ENCODE measurements around the gene CCDC88A. TPM values are rescaled to one million over a fixed set of nuclear protein-coding genes. Genes with fewer than 3 reads are reported as not detected.
"Not testable (repeated sequence)": the region's sequence is repeated elsewhere in the genome, so short reads cannot be mapped to it uniquely, and the experiment has no call there.

CCDC88A gene, protein sequence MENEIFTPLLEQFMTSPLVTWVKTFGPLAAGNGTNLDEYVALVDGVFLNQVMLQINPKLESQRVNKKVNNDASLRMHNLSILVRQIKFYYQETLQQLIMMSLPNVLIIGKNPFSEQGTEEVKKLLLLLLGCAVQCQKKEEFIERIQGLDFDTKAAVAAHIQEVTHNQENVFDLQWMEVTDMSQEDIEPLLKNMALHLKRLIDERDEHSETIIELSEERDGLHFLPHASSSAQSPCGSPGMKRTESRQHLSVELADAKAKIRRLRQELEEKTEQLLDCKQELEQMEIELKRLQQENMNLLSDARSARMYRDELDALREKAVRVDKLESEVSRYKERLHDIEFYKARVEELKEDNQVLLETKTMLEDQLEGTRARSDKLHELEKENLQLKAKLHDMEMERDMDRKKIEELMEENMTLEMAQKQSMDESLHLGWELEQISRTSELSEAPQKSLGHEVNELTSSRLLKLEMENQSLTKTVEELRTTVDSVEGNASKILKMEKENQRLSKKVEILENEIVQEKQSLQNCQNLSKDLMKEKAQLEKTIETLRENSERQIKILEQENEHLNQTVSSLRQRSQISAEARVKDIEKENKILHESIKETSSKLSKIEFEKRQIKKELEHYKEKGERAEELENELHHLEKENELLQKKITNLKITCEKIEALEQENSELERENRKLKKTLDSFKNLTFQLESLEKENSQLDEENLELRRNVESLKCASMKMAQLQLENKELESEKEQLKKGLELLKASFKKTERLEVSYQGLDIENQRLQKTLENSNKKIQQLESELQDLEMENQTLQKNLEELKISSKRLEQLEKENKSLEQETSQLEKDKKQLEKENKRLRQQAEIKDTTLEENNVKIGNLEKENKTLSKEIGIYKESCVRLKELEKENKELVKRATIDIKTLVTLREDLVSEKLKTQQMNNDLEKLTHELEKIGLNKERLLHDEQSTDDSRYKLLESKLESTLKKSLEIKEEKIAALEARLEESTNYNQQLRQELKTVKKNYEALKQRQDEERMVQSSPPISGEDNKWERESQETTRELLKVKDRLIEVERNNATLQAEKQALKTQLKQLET (N-terminal part only)
- 21.9 TPM for total RNA-seq

DNA sequence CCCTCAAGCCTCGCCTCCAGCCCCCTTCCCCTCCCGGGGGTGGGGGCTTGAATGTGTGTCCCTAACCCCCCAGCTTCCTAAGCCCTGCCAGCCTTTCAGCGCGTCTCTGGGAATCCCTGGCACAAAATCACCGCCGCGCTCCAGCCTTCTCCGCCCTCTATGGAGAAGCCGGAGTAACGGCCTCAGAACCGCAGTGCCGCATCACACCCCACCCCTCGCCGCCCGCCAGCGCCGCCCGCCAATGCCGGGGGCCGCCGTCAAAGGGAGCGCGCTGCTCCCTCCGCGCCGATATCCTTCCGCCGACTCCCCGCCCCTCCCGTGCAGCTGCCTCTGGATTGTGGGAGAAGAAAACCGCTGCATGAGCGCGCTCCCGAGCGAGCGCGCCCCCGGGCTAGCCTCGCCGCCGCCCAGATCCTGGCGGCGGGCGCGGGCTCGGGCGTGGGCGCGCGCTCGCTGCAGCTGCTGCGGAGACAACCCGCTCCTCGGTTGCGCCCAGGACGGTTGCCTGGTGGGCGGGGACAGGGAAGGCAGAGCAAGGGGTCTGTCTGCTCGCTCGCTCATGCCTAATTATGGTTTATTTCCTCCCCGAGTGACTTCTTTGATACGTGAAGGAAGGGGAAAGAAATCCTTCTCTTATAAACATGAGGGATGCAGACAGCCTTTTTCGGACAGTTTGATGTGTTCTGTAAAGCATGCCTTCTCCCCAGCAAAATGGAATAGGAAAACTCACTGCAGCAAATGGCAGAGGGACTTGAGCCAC is at the start of gene CCDC88A:
CCDC88A (minus strand) TSS at position 178 of the 760 bp plus-strand sequence. CDS start 777 bp downstream, outside the sequence.
- DNase-seq (ENCODE audit: low spot score), result peak; percentile 95

DNA sequence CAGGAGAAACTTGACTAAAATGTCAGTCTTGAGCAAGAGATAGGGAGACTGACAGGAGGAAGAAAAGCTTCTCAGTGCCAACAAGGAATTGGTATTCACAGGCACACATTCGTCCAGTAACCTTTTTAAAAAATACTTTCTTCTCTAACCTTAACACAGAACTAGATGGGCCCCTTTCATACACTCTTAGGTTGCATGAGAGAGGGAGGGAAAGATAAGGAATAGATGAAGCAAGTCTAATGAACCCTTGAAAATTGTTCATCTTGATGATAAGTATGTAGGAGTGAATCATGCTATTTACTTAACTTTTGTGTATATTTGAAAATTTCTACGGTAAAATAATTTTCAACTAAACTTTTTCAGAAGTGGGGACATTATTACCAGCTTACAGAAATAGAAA is 42.0 kb upstream of the CCDC88A start:
- no peak for DNase-seq (ENCODE audit: low spot score)

DNA sequence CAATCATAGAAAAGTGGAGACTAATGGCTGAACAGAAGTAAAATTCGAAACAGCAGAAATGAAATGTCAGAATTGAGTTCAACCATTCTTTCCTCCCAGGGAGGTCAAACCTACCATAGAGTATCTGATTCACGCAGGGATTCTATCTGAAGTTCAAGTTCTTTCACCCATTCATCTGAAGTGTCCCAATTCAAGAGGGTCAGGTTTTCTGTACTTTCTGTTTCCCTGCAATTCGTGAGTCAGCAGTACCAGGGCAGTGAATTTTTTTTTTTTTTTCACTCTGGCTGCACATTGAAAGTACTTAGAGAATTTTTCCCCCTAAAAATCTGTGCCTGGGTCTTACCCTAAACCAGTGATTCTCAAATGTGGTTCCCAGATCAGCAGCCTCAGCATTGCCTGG is 40.9 kb upstream of the CCDC88A start:
- no peak for DNase-seq (ENCODE audit: low spot score)

DNA sequence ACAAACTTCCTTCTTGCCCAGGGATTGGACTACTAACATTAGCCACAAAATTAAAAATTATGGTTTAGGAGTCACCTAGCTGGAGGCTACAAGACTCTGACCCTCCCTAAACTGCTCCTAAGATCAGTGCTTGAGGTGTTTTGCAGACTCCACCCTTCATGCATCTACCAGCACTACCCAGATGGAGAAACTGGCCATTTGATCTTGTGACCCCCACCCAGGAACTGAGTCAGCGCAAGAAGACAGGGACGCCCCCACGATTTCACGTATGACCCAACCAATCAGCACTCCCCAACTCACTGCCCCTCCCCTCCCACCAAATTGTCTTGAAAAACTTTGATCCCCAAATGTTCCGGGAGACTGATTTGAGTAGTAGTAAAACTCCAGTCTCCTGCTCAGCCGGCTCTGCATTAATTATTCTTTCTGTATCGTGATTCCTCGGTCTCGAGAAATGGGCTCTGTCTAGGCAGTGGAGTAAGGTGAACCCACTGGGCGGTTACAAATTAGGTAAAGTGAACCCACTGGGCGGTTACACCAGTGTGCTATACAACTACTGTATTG is 40.1 kb upstream of the CCDC88A start:
- no peak for DNase-seq (ENCODE audit: low spot score)

DNA sequence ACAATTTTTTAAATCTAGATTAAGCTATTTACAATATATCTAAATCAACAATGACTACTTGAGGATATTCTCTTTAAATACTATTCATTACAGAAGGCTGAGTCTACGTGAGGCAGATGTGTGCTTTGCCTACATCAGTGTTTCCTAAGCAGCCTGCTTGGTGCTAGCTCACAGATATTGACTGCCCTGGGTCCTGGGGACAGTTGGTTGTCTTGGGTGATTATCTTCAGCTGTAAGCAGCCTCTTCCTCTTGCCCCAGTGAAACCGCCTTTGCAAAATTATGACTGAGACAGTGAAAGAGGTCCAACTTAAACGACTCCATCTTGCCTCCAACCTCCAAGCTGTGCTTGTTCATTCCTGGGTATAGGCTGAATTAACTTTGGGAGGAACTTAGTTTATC is 39.6 kb upstream of the CCDC88A start:
- no peak for DNase-seq (ENCODE audit: low spot score)

DNA sequence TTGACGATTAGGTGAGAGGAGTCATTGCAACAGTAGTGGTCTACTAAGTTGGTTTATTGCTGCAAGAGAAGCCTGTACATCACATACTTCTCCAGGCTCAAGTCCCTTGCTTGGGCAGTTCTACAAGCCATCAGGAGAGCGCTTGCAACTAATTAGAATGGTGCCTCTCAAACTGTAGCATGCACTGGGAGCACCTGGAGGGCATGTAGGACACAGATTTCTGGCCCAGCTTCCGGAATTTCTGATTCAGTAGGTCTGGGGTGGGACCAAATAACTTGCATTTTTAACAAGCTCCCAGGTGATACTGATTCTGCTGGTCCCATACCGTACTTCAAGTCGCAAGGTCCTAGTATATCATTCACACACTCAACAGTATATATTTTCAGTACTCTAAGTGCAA is 34.5 kb upstream of the CCDC88A start:
- no peak for DNase-seq (ENCODE audit: low spot score)

DNA sequence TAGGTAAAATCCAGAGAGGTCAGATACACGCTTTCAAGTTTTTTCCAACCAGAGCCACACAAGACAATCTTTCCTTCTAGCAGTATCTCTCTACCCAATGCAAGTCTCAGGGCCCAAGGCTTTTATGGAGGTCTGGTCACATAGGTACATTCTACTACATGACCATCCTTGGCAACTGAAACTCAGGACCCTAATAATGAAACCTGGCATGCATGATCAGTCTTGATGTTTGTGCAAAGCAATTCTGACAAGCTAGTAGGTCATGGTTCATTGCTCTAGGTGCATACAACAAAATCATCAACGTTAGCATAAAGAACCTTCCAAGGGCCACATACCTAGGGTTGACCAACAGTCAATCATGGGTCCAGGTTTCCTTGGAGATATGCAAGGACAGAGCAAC is 33.2 kb upstream of the CCDC88A start:
- DNase-seq (ENCODE audit: low spot score), result no peak

DNA sequence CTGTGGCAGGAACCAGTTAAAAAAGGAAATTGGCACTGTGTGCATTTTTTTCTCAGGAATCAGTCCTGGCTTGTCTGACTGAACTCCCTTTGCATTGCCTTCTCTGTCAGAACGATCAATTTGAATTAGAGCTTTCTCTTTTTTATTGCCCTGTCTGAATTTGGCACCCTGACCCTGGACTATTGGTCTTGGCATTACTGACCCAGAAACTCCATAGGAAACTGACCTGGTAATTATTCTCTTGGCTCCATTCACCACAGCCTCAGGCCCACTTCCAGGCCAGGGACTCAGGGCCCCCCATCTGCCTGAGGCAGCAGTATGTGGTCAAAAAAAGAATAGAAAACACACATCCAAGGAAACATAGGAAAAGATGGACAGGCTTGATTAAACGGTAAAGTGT is 32.0 kb upstream of the CCDC88A start:
- no peak for DNase-seq (ENCODE audit: low spot score)

DNA sequence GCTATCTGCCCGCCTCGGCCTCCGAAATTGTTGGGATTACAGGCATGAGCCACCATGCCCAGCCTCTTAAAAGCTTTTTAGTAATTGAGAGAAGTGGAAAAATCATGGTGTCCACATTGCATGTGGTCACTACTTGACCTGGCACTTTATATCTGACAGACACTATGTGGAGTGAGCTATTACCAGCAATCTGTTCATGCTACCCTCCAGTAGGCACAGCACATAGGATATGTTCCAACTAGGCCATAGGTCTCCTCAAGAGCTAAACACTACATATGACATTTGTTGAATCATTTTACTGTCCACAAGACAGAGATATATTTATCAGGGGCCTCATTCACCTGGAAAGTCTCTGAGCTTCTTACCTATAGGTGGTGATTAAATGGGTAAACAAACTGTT is 30.4 kb upstream of the CCDC88A start:
- not testable (repeated sequence) for DNase-seq (ENCODE audit: low spot score)

DNA sequence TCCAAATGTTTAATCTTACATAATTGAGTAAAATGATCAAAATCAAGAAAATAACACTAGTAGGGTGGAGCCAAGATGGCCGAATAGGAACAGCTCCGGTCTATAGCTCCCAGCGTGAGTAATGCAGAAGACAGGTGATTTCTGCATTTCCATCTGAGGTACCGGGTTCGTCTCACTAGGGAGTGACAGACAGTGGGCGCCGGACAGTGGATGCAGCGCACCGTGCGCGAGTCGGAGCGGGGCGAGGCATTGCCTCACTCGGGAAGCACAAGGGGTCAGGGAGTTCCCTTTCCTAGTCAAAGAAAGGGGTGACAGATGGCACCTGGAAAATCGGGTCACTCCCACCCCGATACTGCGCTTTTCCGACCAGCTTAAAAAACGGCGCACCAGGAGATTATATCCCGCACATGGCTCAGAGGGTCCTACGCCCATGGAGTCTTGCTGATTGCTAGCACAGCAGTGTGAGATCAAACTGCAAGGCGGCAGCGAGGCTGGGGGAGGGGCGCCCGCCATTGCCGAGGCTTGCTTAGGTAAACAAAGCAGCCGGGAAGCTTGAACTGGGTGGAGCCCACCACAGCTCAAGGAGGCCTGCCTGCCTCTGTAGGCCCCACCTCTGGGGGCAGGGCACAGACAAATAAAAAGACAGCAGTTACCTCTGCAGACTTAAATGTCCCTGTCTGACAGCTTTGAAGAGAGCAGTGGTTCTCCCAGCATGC is 22.5 kb upstream of the CCDC88A start:
- not testable (repeated sequence) for DNase-seq (ENCODE audit: low spot score)

DNA sequence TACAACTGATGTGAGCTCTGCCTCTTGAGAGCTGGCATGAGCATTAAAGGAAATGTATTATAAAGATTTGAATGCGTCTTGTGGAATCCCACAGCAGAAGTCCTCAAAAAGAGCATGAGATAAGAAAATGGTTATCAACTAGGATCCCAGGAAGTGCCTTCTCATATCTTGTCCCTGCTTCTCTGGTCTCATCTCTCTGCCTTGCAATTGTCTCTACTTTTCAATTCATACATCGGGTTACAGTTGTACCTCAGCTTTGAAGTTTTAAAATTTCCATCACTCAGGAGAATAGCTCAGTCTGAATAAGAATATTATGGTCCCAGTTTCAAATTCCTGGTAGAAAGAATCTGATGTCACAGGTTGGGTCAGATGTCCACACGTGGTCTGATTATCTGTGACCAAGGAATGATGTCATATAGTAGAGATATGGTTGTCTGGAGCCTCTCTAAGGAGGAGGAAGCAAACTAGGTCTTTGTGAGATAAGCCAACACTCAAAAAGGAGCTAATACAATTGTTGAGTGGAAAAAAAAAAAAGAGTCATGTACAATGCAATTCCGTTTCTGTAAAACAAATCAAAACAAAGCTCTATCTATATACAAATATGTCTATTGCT is 21.7 kb upstream of the CCDC88A start:
- DNase-seq (ENCODE audit: low spot score), result no peak

DNA sequence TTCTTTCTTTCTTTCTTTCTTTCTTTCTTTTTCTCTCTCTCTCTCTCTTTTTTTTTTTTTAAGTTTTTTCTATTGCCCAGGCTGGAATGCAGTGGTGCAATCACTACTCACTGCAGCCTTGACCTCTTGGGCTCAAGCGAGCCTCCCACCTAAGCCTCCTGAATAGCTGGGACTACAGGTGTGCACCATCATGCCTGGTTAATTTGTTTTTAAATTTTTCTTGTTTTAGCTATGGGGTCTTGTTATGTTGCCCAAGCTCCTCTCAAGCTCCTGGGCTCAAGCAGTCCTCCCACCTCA is 19.4 kb upstream of the CCDC88A start:
- DNase-seq (ENCODE audit: low spot score), result no peak

DNA sequence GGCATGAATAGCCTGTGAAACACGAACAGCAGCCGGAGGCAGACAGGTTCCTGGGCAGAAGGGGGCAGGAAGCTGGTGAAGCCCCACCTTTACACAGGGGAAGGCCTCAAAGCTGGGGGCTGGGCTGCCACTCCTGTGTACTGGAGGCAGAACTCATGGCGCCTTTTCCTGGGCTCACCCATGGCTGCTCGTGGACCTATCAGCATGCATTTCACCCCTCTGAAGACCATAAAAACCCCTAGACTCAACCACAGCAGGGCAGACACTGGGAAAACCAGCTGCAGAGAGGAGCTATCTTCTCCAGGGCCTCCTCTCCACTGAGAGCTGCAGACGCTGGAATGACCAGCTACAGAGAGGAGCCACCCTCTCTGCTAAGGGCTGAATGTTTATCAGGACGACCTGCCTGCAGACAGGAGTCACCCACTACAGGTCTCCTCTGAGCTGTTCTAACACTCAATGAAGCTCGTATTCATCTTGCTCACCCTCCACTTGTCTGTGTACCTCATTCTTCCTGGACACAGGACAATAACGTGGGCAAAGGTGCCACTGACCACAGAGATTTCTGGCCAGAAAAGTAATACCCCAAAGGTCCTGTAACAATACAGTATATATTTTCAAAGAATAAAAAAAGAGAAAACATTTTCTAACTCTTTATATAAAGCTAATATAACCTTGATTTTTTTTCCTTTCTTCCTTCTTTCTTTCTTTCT is 18.9 kb upstream of the CCDC88A start:
- no peak for DNase-seq (ENCODE audit: low spot score)

DNA sequence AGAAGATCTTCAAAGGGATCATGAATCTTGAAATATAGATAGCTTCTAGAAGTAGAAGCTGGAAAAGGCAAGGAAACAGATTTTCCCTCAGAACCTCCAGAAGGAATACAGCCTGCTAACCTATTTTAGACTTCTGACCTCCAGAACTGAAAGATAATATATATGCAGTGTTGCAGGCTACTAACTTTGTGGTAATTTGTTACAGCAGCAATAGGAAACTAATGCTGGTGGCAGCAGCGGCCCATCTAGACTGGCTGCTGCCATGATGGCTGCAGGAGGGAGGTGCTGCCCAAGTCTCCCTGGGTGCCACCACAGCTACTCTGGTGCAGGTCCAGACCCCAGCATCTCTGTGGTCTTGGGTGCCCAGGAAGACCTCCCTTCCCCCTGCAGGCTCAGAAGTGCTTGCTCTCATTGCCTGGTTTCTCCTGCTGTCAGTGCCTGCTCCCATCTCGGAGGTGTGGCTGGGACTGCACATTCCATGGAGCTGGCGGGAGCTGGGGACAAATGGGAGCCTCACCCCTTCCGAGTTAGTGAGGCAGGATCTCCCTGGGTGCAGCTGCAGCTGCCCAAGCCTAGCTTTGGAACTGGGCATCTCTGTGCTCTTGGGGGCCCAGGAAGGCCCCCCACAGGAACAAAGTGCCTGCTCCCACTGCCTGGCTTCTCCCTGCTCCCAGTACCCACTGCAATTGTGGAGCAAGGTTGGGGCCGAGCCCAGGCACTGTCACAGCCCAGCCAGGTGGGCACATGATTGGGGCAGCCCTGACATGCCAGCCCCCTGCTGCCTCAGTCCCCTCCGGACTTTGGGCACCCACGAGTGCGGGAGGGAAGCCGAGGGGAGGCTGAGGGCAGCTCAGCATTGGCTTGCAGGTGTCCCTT is 18.1 kb upstream of the CCDC88A start:
- no peak for DNase-seq (ENCODE audit: low spot score)

DNA sequence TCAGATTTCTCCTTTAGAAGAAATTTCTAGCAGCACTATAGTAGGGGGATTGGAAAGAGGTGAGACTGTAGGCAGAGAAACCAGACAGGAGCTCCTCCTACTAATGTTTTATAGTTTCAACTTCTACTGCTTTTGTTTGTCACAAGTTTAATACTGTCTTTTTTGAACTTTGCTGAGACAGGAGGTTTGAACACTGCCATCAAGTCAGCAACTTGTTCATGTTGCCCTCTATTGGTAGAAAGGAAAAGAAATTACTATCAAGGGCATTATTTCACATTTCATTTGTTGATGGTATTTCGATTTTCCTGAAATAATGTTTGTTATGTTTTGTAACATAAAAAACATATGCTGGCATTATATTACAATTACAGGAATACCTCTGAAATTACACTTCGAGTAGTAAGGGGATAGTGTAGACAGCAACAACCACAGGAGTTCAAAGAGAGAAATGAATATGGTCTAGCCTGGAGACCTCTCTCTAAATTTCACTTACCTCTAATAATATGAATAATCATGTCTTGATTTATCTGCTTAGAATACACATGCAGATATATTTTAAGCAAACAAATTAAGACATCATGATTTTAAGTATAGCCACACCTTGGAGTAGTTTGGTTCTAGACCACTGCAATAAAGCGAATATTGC is 12.4 kb upstream of the CCDC88A start:
- DNase-seq (ENCODE audit: low spot score), result no peak

DNA sequence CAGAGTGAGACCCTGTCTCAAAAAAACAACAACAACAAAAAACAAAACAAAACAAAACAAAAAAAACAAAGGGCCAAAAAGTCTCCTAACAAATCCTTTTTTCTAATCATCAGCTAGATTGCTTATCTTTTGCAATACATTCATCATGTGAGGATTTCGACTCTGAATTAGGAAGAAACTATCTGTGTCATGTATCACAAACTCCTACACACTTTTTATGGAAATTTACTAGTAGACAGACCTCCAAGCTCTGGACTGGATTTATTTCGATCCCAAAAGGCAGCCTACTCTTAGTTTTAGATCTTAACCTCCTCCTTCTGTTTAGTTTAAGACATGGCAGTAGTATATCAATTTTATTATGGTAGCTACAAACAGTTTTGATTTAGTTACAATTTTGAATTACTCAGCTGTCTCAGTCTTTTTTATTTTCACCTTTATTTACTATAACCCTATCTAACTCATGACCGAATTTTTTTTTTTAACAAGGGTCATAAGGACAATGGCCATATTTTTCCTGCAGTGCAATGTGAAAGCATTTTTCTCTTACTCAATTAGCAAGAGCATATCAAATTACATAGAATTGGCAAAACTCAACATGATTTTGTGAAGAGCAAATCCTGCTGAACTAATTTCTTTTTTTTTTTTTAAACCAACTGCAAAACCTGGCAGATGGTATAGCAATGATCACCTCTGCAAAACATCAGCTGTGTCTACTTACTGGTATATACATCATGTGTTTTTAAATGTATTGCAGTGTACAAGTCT is 10.7 kb upstream of the CCDC88A start:
- DNase-seq (ENCODE audit: low spot score), result no peak

DNA sequence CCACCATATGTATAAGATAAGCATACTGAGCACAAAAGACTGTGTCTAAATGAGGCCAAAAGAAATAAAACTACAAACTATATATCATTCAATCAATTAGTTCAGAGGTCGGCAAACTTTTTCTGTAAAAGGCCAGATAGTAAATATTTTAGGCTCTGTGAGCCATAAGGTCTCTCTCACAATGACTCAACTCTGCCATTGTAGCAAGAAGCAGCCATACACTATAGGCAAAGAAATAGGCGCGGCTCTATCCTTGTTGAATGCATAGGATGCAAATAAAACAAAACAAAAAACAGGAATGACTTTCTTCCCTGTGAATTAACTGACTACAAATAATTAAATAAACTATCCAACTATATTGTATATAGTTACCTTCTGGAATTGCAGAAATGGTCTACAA is 8.6 kb upstream of the CCDC88A start:
- DNase-seq (ENCODE audit: low spot score), result no peak

DNA sequence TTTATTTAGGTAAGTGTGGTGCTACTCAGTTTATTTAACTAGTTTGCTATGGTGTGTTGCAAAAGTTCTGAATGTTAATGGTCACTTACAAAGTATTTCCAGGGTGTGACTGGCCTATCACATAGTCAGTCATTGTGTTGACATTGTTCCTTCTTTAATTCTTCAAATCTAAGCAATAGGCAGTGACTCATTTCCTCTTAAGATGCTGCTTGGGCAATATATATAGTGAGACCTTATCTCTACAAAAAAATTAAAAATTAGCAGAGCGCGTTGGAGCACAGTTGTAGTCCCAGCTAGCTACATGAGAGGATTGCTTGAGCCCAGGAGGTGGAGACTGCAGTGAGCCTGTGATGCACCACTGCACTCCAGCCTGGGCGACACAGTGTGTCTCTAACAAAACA is 5.8 kb upstream of the CCDC88A start:
- DNase-seq (ENCODE audit: low spot score), result no peak
